BE2C (cell line): ENCODE results near the gene PTHLH.

Source experiments
- DNase-seq: peaks from one replicate; pipeline ENCODE4 v3.0.0-alpha.2; 2020
- H3K27me3 ChIP-seq: fragments of 250-450 bp; sonication (Bioruptor Pico); 2 replicates; pipeline ENCODE4 v1.5.1; 2020; ENCODE audit warnings: mild to moderate bottlenecking
- H3K36me3 ChIP-seq: fragments of 250-450 bp; sonication (Bioruptor Pico); 2 replicates; pipeline ENCODE4 v1.5.1; 2020; ENCODE audit warnings: mild to moderate bottlenecking
- H3K4me1 ChIP-seq: fragments of 250-450 bp; sonication (Bioruptor Pico); 2 replicates; pipeline ENCODE4 v1.5.1; 2020
- H3K4me3 ChIP-seq: 2 replicates; pipeline ENCODE4 v1.5.1; 2011; ENCODE audit warnings: low read depth, low read length
- H3K9me3 ChIP-seq: fragments of 250-450 bp; sonication (Bioruptor Pico); 2 replicates; pipeline ENCODE4 v1.5.1; 2020
- TF ChIP-seq, protein P1 (sequence below): IDR thresholded peaks from 2 replicates; pipeline ENCODE4 v1.5.1; 2012; ENCODE audit warnings: mild to moderate bottlenecking, low read depth, low read length

PTHLH gene

DNA sequence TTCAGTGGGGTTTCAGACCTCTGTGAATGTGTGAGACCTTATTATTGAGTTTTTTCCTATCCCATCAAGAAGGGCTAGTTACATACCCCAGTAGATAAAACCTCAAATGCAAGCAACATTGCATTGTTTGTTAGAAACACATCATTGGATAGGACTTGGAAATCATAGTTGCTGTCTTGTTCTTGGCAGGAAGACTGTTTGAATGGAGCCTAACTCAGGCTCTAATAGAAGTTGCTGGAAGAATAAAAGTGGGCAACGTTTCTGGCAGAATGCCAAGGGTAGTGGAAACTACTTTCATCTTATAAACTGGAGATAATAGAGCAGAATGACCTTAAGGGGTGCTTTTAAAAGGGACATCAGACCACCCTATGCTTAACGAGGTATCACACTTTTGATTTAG lies 9.9 kb upstream of the PTHLH start:
- DNase-seq: no peak
- no peaks in the 10 kb centered on the region for H3K9me3 ChIP-seq
- no peaks in the 10 kb centered on the region for H3K36me3 ChIP-seq
- TF ChIP-seq, protein P1, sequence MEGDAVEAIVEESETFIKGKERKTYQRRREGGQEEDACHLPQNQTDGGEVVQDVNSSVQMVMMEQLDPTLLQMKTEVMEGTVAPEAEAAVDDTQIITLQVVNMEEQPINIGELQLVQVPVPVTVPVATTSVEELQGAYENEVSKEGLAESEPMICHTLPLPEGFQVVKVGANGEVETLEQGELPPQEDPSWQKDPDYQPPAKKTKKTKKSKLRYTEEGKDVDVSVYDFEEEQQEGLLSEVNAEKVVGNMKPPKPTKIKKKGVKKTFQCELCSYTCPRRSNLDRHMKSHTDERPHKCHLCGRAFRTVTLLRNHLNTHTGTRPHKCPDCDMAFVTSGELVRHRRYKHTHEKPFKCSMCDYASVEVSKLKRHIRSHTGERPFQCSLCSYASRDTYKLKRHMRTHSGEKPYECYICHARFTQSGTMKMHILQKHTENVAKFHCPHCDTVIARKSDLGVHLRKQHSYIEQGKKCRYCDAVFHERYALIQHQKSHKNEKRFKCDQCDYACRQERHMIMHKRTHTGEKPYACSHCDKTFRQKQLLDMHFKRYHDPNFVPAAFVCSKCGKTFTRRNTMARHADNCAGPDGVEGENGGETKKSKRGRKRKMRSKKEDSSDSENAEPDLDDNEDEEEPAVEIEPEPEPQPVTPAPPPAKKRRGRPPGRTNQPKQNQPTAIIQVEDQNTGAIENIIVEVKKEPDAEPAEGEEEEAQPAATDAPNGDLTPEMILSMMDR: no peak
- H3K4me3 ChIP-seq: no peak overlapping the region
- H3K4me1 ChIP-seq: no peaks in the 10 kb centered on the region
- peaks cover 15% of the 10 kb centered on the region; the same call in 1 of the 2 replicates for H3K27me3 ChIP-seq

DNA sequence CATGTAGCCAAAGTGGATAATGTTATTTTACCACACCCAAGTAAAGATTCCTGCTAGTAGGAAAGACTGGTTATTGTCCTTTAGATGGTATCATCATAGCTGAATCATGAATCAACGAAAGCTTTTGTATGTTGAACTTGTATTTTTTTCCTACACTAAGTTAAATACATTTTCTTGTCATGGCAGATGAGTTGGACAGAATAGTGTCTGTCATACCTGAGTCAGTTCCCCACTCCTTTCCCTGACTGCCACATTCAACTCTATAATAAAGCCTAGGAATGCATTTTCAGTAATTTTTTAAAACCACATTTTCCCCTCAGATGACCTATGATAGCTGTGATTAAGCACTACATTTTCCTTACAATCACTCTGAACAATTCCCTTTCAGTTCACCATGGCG lies 9.3 kb upstream of the PTHLH start:
- TF ChIP-seq, protein P1: no peak
- no peaks in the 10 kb centered on the region for H3K4me1 ChIP-seq
- no peaks in the 10 kb centered on the region for H3K36me3 ChIP-seq
- H3K9me3 ChIP-seq: no peaks in the 10 kb centered on the region
- peaks cover 20% of the 10 kb centered on the region; the same call in 1 of the 2 replicates for H3K27me3 ChIP-seq
- DNase-seq: no peak
- no peak overlapping the region for H3K4me3 ChIP-seq

DNA sequence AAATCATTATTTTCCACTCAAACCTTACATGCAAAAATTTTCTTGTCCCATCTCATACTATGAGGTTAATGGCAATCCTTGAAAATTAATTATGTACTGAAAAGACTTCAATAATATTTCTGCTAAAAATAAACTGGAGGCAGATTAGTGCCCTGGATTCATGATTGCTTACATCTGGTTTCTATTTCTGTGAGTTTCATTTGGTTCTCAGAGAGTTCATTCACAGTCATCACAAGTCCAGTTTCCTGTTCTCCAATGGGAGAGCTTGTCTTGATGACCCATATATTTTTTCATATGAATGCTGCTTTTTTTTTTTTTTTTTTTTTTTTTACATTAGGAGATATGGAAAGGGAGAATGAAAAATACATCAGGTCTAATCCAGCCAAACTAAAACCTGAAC lies 6.6 kb upstream of the PTHLH start:
- H3K9me3 ChIP-seq: no peaks in the 10 kb centered on the region
- peaks cover 47% of the 10 kb centered on the region for H3K27me3 ChIP-seq
- TF ChIP-seq, protein P1: no peak
- H3K4me1 ChIP-seq: no peaks in the 10 kb centered on the region
- H3K4me3 ChIP-seq: no peak overlapping the region
- DNase-seq: no peak
- no peaks in the 10 kb centered on the region for H3K36me3 ChIP-seq

DNA sequence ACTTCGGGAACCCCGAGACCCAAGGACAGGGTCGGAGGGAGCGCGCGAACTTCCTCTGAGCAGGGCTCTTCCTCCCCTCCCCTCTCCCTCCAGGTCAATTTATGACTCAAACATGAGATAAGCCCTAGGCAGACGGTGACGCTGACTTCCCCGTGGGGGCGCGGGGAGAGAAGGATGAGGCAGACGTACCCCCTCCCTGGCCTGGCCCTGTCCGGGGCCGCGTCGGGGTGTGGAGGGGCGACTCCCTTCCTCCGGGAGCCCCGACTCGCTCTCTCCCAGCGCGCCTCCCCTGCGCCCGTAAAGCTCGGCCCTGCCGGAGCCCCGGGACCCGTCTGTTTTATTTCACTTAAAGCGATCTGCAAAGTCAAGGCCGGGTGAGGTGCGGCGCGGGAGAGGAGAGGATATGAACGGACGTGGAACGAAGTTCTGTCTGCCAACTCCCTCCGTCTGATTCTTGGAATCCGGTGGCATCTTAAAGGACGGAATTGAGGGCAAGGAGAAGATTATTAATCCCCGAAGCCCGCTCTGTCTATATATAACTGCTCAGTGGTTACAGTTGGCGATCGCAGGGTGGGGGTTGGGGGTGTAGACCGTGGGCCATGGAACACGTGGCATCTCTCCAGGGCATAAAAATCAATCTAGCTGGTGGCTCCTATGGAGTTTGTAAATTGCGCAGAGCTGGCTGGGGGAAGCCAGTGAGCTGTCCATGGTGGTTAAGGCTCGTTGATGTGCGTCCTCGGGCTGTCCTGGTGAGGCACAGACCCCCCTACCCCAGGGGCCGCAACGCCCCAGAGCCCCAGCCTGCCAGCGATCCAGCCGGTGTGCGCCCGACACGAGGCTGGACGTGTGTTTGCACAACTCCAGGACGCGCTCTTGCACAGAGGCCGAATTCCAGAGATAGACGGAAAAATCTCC lies 2.9 kb upstream of the PTHLH start:
- Histone ChIP-seq H3K27me3 (peaks cover 77% of the 10 kb centered on the region), H3K36me3 (no peaks in the 10 kb centered on the region), H3K4me3 (peak overlapping the region; percentile 37), H3K9me3 (no peaks in the 10 kb centered on the region), H3K4me1 (no peaks in the 10 kb centered on the region)
- TF ChIP-seq, protein P1: no peak
- DNase-seq: peak; percentile 36

DNA sequence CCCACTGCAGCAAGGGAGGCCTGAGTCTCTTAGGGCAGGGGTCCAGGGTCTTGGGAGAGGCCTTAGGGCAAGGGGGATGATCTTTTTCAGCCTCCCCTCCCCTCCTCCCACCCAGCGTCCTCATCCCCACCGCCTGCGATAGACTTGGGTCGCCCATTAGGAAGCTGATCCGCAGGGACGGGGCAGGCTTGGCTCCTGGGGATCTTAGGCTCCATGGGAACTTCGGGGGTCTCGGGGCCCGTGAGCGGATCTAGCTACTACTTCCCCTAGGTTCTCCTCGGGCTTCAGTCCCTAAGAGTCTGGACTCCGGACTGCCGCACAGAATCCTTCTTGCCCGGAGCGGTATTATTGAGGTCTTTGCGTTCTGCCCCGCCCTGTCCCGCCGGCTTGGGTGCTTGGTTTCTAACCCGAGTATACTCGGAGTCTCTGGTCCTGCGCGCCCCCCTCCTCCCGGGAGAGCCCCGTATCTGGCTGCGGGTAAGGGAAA lies 2.2 kb upstream of the PTHLH start:
- TF ChIP-seq, protein P1: no peak
- peaks cover 83% of the 10 kb centered on the region for H3K27me3 ChIP-seq
- H3K4me3 ChIP-seq: peak overlapping the region; percentile 37
- no peak for DNase-seq
- H3K36me3 ChIP-seq: no peaks in the 10 kb centered on the region
- H3K4me1 ChIP-seq: no peaks in the 10 kb centered on the region
- no peaks in the 10 kb centered on the region for H3K9me3 ChIP-seq

DNA sequence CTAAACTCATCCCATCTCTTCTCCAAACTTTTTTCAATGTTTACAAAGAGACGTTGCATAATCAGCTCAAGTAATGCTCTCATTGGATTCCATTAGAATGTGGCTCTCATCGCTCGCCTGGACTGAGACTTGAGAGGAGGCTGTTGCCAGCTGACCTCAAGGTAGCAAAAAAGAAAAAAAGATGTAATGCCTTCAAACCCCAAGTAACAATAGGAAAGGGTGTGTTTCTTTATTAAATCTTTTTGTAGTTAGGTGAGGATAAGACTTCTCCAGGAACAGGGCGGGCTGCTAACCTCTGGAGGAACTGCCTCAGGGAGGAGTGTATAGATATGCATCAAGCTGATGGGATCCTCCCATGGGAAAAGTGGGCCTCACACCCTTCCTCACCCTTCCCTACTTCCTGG lies 956 bp upstream of the PTHLH start:
- no peaks in the 10 kb centered on the region for H3K9me3 ChIP-seq
- TF ChIP-seq, protein P1: no peak
- no peaks in the 10 kb centered on the region for H3K36me3 ChIP-seq
- H3K4me3 ChIP-seq: no peak overlapping the region
- no peaks in the 10 kb centered on the region for H3K4me1 ChIP-seq
- DNase-seq: no peak
- peaks cover 90% of the 10 kb centered on the region for H3K27me3 ChIP-seq
